Muscle layer of duodenum (tissue), 2 donors: Measurements from ENCODE around the gene PHGDH.
"Not testable (repeated sequence)": the region's sequence is repeated elsewhere in the genome, so short reads cannot be mapped to it uniquely, and the experiment has no call there.

Experiments
- H3K27ac ChIP-seq: one replicate; pipeline ENCODE4 v1.7.0; 2013; ENCODE audit warnings: mild to moderate bottlenecking, low read length
- H3K27me3 ChIP-seq: one replicate; pipeline ENCODE4 v1.7.0; 2013; ENCODE audit warnings: low read depth, mild to moderate bottlenecking, control low read depth, low read length
- H3K36me3 ChIP-seq, 2 donors: one replicate each; pipeline ENCODE4 v1.7.0; 2013; ENCODE audit warnings: low read length in 2 of 2, control low read depth in 1 of 2, mild to moderate bottlenecking in 1 of 2; ENCODE audit not compliant: insufficient read depth in 2 of 2, control insufficient read depth in 1 of 2
- H3K4me1 ChIP-seq, 2 donors: one replicate each; pipeline ENCODE4 v1.7.0; 2013; ENCODE audit warnings: low read length in 2 of 2, mild to moderate bottlenecking in 2 of 2, control low read depth in 1 of 2, moderate library complexity in 1 of 2; ENCODE audit not compliant: insufficient read depth in 2 of 2, control insufficient read depth in 1 of 2
- H3K4me3 ChIP-seq, 2 donors: one replicate each; pipeline ENCODE4 v1.7.0; 2013; ENCODE audit warnings: low read length in 2 of 2, low read depth in 1 of 2, mild to moderate bottlenecking in 1 of 2
- H3K9me3 ChIP-seq, 2 donors: one replicate each; pipeline ENCODE4 v1.7.0; 2013; ENCODE audit warnings: low read length in 2 of 2, control low read depth in 1 of 2, mild to moderate bottlenecking in 1 of 2; ENCODE audit not compliant: control insufficient read depth in 1 of 2
- donor health status: healthy.

The PHGDH gene

DNA sequence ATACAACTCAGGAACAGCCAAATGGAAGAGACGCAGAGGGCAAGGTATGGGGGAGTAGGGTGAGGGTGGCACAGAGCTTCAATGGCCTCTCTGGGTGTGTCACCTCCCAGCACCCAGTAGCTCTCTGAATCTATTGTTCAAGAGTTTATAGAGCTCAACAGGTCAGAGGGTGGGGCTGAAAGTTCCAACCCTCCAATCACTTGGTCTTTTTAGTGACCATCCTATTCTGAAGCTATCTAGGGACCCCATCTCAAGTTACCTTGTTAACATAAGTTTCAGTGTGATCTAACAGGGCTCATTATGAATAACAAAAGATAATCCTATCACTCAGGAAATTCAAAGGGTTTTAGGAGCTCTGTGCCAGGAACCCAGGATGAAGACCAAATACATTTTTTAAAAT is 32.5 kb upstream of the PHGDH start:
- H3K9me3 ChIP-seq = no peaks in the 10 kb centered on the region
- no peaks in the 10 kb centered on the region for H3K27me3 ChIP-seq
- no peak overlapping the region for H3K27ac ChIP-seq
- no peak overlapping the region for H3K4me3 ChIP-seq
- H3K36me3 ChIP-seq = no peaks in the 10 kb centered on the region
- H3K4me1 ChIP-seq = peaks cover 0 to 3% of the 10 kb centered on the region in 2 donors

DNA sequence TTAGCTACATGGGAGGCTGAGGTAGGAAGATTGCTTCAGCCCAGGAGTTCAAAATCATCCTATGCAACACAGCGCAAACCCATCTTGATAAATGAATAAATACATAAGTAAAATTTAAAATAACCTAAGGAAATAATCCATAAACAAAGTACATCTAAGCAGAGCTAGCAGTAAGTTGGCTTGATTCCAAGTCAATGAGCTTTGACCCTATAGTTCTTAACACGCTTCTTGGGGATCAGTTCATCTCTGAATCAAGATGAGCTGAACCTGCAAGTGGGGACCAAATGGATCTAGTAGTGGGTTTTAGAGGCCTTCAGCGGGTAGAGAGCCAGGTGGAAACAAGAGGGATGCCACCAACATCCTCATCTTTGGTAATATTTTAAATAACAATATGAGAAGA is 31.5 kb upstream of the PHGDH start:
- no peaks in the 10 kb centered on the region for H3K27me3 ChIP-seq
- H3K9me3 ChIP-seq = no peaks in the 10 kb centered on the region
- H3K27ac ChIP-seq = no peak overlapping the region
- H3K36me3 ChIP-seq = no peaks in the 10 kb centered on the region
- H3K4me3 ChIP-seq = no peak overlapping the region
- H3K4me1 ChIP-seq = peaks cover 0 to under 1% of the 10 kb centered on the region in 2 donors

DNA sequence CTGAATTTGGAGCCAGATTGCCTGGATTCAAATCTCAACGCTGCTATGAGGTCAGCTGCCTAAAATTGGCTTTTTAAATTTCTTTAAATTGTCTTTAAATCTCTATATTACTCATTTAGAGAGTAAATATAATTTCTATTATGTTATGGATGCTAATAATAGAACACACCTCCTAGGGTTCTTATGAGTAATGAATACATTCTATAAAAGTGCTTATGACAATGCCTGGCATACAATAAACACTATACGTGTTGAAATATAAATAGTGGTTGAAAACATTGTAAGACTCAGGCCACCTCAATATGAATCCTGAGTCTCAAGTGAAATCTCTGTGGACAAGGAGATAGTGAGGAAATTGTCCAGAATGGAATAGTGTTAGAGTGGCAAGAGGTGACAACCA is 31.0 kb upstream of the PHGDH start:
- Histone ChIP-seq H3K36me3 (no peaks in the 10 kb centered on the region), H3K27me3 (no peaks in the 10 kb centered on the region), H3K9me3 (no peaks in the 10 kb centered on the region), H3K4me3 (no peak overlapping the region), H3K4me1 (no peaks in the 10 kb centered on the region), H3K27ac (no peak overlapping the region)

DNA sequence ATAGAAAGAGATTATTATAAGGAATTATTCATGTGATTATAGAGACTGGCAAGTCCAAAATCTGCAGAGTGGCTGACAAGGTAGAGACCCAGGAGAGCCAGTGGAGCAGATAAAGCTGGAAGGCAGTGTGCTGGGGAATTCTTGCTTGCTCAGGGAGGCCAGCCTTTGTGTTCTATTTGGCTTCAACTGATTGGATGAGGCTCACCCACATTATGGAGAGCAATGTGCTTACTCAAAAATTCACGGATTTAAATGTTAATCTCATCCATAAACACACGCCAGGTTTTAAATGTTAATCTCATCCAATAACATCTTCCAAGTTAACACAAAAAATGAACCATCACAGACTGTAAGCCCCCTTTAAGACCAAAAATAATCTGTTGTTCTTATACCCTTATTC is 30.2 kb upstream of the PHGDH start:
- Histone ChIP-seq H3K4me3 (no peak overlapping the region), H3K4me1 (no peaks in the 10 kb centered on the region), H3K27me3 (no peaks in the 10 kb centered on the region), H3K36me3 (no peaks in the 10 kb centered on the region), H3K27ac (no peak overlapping the region), H3K9me3 (no peaks in the 10 kb centered on the region)

DNA sequence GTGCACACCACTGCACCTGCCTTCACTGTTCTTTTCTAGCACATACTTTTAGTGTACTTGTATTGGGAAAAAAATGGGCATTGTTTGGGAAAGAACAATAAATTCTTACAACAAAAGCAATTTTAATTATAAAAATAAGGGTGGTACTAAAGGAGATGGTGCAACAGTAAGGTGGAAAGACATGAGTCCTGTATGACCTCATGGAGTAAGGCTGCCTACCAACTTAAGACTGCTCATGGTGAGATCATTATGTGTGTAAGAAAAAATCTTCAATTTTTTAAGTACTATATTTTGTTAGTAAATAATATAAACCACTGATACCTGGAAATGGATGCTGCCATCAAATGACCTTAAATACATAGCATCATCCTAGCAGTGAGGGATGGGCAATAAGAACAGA is 29.6 kb upstream of the PHGDH start:
- Histone ChIP-seq H3K36me3 (no peaks in the 10 kb centered on the region), H3K4me3 (no peak overlapping the region), H3K27ac (no peak overlapping the region), H3K9me3 (no peaks in the 10 kb centered on the region), H3K4me1 (no peaks in the 10 kb centered on the region), H3K27me3 (no peaks in the 10 kb centered on the region)

DNA sequence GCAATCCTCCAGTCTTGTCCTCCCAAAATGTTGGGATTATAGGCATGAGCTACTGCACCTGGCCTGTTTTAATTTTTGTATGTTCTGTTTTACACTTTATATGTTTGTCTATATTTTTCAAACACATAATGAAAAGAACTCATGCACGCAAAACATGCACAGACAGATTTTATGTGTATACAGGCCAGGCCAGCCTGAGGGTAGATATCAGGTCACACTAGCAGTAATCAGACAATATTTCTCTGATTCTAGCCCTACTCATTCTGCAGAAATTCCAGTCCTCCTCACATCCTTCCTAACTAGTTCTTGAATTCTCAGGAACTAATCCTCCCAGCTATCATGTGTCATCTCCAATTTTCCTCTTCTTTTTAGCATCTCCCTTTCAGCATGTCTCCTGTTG is 27.8 kb upstream of the PHGDH start:
- H3K4me1 ChIP-seq = no peaks in the 10 kb centered on the region
- no peak overlapping the region for H3K27ac ChIP-seq
- H3K36me3 ChIP-seq = no peaks in the 10 kb centered on the region
- H3K9me3 ChIP-seq = no peaks in the 10 kb centered on the region
- H3K27me3 ChIP-seq = no peaks in the 10 kb centered on the region
- H3K4me3 ChIP-seq = no peak overlapping the region

DNA sequence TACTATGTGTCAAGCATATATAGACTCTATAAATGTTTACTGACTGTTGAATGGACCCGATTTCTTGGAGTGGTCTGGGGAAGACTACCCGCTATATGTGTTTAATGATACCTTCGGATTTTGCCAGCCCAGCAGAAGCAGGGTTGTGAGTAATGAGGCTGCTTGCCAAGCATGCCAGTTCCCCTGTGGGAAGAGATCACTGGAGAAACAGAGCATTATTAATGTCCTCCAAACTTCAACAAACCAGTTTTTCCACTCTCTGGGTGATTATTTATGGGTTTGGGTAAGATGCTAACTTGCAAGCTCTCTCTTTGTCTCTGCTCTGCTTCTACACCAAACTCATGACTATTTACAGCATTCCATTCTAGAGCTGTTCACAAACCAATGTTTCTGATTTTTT is 25.1 kb upstream of the PHGDH start:
- Histone ChIP-seq H3K27ac (no peak overlapping the region), H3K36me3 (no peaks in the 10 kb centered on the region), H3K27me3 (no peaks in the 10 kb centered on the region)

DNA sequence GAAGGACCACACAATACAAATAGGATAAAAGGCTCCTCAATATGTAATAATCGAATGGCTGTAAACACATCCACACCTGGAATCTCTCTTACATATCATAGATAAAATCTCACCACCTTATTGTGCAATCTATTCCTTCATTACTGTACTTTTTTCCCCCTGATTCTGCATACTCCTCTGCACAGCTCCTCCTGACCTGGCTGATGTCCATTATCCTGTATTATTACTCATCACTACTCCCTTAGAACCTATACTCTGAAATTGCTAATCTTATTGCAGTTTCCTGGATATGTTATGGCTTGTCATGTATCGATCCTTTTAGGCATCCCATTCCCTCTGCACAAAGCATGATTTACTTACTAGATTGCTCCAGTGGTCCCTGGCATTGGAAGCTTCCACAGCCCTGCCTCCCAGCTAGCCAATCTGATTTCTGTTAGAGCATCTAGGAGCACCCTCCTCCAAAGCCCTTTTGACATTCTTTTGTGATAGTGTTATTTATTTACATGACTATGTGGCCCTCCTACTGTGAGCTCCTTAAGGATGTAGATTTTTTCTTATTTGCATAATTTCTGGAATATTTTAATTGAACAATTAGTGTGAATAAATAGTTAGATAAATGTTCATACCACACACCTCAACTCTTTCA is 24.2 kb upstream of the PHGDH start:
- H3K27ac ChIP-seq = no peak overlapping the region
- H3K9me3 ChIP-seq = no peaks in the 10 kb centered on the region
- H3K4me3 ChIP-seq = no peak overlapping the region
- no peaks in the 10 kb centered on the region for H3K4me1 ChIP-seq
- no peaks in the 10 kb centered on the region for H3K36me3 ChIP-seq
- H3K27me3 ChIP-seq = no peaks in the 10 kb centered on the region

More for the DNA sequence above, 25.1 kb upstream of the PHGDH start:
- Histone ChIP-seq H3K4me3 (no peak overlapping the region), H3K9me3 (no peaks in the 10 kb centered on the region), H3K4me1 (no peaks in the 10 kb centered on the region)

DNA sequence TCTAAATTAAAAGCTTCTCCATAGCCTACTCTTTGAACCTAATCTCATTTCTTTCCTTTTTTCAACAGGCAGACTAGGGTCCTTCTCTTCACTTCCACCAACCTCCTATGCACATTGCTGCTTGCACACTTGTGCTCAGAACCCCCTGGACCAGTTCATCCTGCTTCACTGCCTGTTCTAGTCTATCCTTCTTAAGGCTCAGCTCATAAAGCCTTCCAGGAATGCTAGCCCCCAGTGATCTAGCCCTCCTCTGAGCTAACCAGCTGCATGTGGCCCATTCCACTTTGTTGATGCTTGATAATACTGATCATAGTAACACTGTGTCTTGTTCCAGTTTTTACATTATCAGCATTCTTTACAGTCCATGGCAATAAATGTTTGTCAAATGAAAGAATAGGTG is 22.9 kb upstream of the PHGDH start:
- H3K4me1 ChIP-seq = no peaks in the 10 kb centered on the region
- no peaks in the 10 kb centered on the region for H3K27me3 ChIP-seq
- H3K9me3 ChIP-seq = no peaks in the 10 kb centered on the region
- H3K4me3 ChIP-seq = no peak overlapping the region
- H3K27ac ChIP-seq = no peak overlapping the region
- H3K36me3 ChIP-seq = no peaks in the 10 kb centered on the region

DNA sequence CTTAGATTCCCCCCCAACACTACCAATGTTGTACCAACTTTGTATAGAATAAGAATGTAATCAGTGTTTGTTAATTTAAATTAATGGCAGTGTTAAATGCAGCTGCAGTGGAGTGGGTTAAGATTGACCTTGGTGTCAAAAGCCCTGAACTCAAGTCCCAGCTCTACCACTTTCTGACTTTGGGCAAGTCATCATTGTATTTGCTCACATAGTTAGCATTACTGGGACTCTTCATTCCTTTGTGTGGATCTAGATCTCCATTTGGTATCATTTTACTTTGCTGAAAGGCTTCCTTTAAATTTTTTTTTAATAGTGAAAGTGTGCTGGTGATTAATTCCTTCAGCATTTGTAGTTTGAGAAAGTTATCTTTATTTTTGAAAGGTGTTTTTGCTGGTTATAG is 22.2 kb upstream of the PHGDH start:
- no peaks in the 10 kb centered on the region for H3K27me3 ChIP-seq
- H3K36me3 ChIP-seq = no peaks in the 10 kb centered on the region
- H3K27ac ChIP-seq = no peak overlapping the region
- no peaks in the 10 kb centered on the region for H3K9me3 ChIP-seq
- no peaks in the 10 kb centered on the region for H3K4me1 ChIP-seq
- H3K4me3 ChIP-seq = no peak overlapping the region

DNA sequence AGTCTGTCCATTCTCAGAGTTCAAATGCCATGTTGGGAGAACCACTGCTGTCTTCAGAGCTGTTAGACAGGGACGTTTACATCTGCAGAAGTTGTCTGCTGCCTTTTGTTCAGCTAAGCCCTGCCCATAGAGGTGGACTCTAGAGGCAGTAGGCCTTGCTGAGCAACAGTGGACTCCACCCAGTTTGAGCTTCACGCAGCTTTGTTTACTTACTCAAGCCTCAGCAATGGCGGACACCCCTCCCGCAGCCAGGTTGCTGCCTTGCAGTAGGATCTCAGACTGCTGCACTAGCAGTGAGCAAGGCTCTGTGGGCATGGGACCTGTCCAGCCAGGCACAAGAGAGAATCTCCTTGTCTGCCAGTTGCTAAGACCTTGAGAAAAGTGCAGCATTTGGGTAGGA is 14.9 kb upstream of the PHGDH start:
- not testable (repeated sequence) for H3K36me3 ChIP-seq, H3K9me3 ChIP-seq, H3K4me1 ChIP-seq, H3K4me3 ChIP-seq, H3K27ac ChIP-seq, H3K27me3 ChIP-seq

DNA sequence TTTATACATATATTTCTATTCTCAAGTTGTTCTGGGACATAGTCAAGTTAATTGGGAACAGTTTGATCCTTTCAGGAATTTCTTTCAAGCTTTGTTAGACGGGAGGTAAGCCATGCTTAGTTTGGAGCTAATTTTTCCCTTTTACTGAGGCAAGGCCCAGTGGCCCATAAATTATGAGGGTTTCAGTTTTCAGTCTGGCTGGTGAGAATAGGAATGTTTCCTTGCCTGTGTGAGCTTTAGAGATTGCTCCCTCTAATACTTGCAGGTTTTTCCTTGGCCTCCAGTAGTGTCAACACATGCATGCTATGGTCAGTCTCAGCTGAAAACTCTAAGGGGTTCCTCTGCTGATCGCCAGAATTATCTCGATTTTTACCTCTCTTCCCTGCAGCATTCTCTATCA is 14.1 kb upstream of the PHGDH start:
- no peak overlapping the region for H3K4me3 ChIP-seq
- no peaks in the 10 kb centered on the region for H3K36me3 ChIP-seq
- H3K27me3 ChIP-seq = no peaks in the 10 kb centered on the region
- no peaks in the 10 kb centered on the region for H3K4me1 ChIP-seq
- no peak overlapping the region for H3K27ac ChIP-seq
- peaks cover 0 to 8% of the 10 kb centered on the region in 2 donors for H3K9me3 ChIP-seq
